OCI-LY1 (cell line): ENCODE data around the gene CCDC181.

Experiments used
- H2AFZ ChIP-seq: fragments of 200-600 bp; sonication (generic), shearing (Covaris generic); 2 replicates; pipeline ENCODE4 v1.6.0; 2014; ENCODE audit warnings: antibody characterized with exemption, mild to moderate bottlenecking, low read length
- H3F3A ChIP-seq: fragments of 200-600 bp; sonication (generic), shearing (Covaris generic); 2 replicates; pipeline ENCODE4 v1.6.0; 2014; ENCODE audit warnings: mild to moderate bottlenecking, antibody characterized with exemption, low read length, moderate library complexity; ENCODE audit not compliant: insufficient read depth
- H3K27ac ChIP-seq: fragments of 200-600 bp; sonication (generic); 2 replicates; pipeline ENCODE4 v1.5.1; 2014; ENCODE audit warnings: low read length, mixed run types, mild to moderate bottlenecking, low read depth; ENCODE audit not compliant: poor library complexity, severe bottlenecking
- H3K27me3 ChIP-seq: fragments of 200-600 bp; sonication (generic); 2 replicates; pipeline ENCODE4 v1.6.0; 2014; ENCODE audit warnings: antibody characterized with exemption, mild to moderate bottlenecking, low read length, moderate library complexity; ENCODE audit not compliant: insufficient read depth
- H3K36me3 ChIP-seq: fragments of 200-600 bp; sonication (generic); 2 replicates; pipeline ENCODE4 v1.6.1; 2014; ENCODE audit warnings: mild to moderate bottlenecking, antibody characterized with exemption, low read length, moderate library complexity, mixed read lengths; ENCODE audit not compliant: insufficient read depth
- H3K4me1 ChIP-seq: fragments of 200-600 bp; sonication (generic); 2 replicates; pipeline ENCODE4 v1.5.1; 2014; ENCODE audit warnings: mild to moderate bottlenecking, low read length, moderate library complexity; ENCODE audit not compliant: insufficient read depth, severe bottlenecking
- H3K4me2 ChIP-seq: fragments of 200-600 bp; sonication (generic), shearing (Covaris generic); 2 replicates; pipeline ENCODE4 v1.6.1; 2014; ENCODE audit warnings: low read length
- H3K4me3 ChIP-seq: fragments of 200-600 bp; sonication (generic); 2 replicates; pipeline ENCODE4 v1.5.1; 2014; ENCODE audit warnings: low read length, low read depth, mild to moderate bottlenecking, mixed read lengths; ENCODE audit not compliant: poor library complexity, severe bottlenecking
- H3K79me2 ChIP-seq: fragments of 200-600 bp; shearing (Covaris generic); 2 replicates; pipeline ENCODE4 v1.6.1; 2016; ENCODE audit warnings: mixed run types, low read length, mixed read lengths; ENCODE audit not compliant: insufficient read depth
- H3K9ac ChIP-seq: fragments of 200-600 bp; sonication (generic), shearing (Covaris generic); 2 replicates; pipeline ENCODE4 v1.6.1; 2014; ENCODE audit warnings: mild to moderate bottlenecking, low read length, mixed read lengths
- H3K9me2 ChIP-seq: fragments of 200-600 bp; sonication (generic), shearing (Covaris generic); 2 replicates; pipeline ENCODE4 v1.6.1; 2014; ENCODE audit warnings: low read depth, mild to moderate bottlenecking, low read length, mixed read lengths
- H3K9me3 ChIP-seq: fragments of 200-600 bp; shearing (Covaris generic); 2 replicates; pipeline ENCODE4 v1.6.1; 2014; ENCODE audit warnings: low read length, mixed read lengths
- H4K20me1 ChIP-seq: fragments of 200-600 bp; sonication (generic), shearing (Covaris generic); 2 replicates; pipeline ENCODE4 v1.6.0; 2016; ENCODE audit warnings: mild to moderate bottlenecking, low read length; ENCODE audit not compliant: insufficient read depth
- EZH2 ChIP-seq: fragments of 200-600 bp; sonication (generic), shearing (Covaris generic); IDR thresholded peaks from 2 replicates; pipeline ENCODE4 v1.8.0; 2017; ENCODE audit warnings: borderline replicate concordance, mixed run types, mild to moderate bottlenecking, antibody characterized with exemption, low read length, moderate library complexity, mixed read lengths
- TF ChIP-seq, protein P1 (sequence below): fragments of 200-600 bp; sonication (generic), shearing (Covaris generic); IDR thresholded peaks from 2 replicates; pipeline ENCODE4 v1.5.1; 2017; ENCODE audit warnings: mild to moderate bottlenecking, antibody characterized with exemption, low read length, moderate library complexity, mixed read lengths

Gene CCDC181

GRCh38 chr1:169360415-169360814, 66.9 kb downstream of the CCDC181 start:
- H3K9me2 ChIP-seq, result no peaks in the 10 kb centered on the region
- H3K27ac ChIP-seq, result no peak overlapping the region
- no peaks in the 10 kb centered on the region for H3K27me3 ChIP-seq
- H3K4me3 ChIP-seq, result no peak overlapping the region
- H3K9me3 ChIP-seq, result no peaks in the 10 kb centered on the region
- no peaks in the 10 kb centered on the region for H3K36me3 ChIP-seq
- H3K4me1 ChIP-seq, result peaks cover 11% of the 10 kb centered on the region
- TF ChIP-seq, protein P1, sequence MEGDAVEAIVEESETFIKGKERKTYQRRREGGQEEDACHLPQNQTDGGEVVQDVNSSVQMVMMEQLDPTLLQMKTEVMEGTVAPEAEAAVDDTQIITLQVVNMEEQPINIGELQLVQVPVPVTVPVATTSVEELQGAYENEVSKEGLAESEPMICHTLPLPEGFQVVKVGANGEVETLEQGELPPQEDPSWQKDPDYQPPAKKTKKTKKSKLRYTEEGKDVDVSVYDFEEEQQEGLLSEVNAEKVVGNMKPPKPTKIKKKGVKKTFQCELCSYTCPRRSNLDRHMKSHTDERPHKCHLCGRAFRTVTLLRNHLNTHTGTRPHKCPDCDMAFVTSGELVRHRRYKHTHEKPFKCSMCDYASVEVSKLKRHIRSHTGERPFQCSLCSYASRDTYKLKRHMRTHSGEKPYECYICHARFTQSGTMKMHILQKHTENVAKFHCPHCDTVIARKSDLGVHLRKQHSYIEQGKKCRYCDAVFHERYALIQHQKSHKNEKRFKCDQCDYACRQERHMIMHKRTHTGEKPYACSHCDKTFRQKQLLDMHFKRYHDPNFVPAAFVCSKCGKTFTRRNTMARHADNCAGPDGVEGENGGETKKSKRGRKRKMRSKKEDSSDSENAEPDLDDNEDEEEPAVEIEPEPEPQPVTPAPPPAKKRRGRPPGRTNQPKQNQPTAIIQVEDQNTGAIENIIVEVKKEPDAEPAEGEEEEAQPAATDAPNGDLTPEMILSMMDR, result no peak
- no peak for TF ChIP-seq EZH2
- H3K4me2 ChIP-seq, result no peak overlapping the region
- H3K9ac ChIP-seq, result no peak overlapping the region
- no peaks in the 10 kb centered on the region for H3F3A ChIP-seq
- H3K79me2 ChIP-seq, result no peaks in the 10 kb centered on the region
- no peaks in the 10 kb centered on the region for H4K20me1 ChIP-seq
- H2AFZ ChIP-seq, result no peak overlapping the region

DNA sequence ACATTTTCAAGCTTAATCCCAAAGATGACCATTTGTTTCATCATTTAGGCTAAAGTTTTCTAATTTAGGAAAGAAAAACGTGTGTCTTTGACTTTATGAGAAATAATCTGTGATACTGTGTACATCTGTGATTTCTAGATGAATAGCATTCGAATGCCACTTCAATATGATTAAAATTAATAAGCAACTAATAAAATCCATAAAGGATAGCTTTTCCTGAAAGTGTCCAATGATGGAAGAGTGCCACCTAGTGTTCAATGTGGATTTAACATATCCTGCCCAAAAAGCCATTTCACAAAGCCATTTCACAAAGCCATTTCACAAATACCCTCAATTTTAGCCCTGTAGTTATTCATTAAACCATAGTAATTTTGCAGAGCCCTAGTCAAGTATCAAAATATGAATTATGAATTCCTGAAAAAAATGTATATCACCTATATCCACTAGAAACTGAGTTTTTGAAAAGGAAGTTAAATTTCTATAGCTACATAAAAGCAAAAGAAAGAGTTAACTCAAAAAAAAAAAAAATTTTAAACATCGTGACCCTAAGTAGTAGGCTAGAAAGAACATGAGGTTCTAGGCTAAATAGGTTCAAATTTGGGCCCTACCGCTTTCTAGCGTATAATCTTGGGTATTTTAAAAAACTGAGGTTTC, 78.8 kb downstream of the CCDC181 start:
- no peaks in the 10 kb centered on the region for H3K4me1 ChIP-seq
- H2AFZ ChIP-seq, result no peak overlapping the region
- no peak overlapping the region for H3K9ac ChIP-seq
- TF ChIP-seq, protein P1, result peak; percentile 86
- no peak for TF ChIP-seq EZH2
- H3K4me3 ChIP-seq, result no peak overlapping the region
- no peaks in the 10 kb centered on the region for H3K36me3 ChIP-seq
- H3K27ac ChIP-seq, result no peak overlapping the region
- H3K9me2 ChIP-seq, result no peaks in the 10 kb centered on the region
- no peaks in the 10 kb centered on the region for H3K79me2 ChIP-seq
- no peaks in the 10 kb centered on the region for H3F3A ChIP-seq
- H3K27me3 ChIP-seq, result no peaks in the 10 kb centered on the region
- no peaks in the 10 kb centered on the region for H4K20me1 ChIP-seq
- no peak overlapping the region for H3K4me2 ChIP-seq
- H3K9me3 ChIP-seq, result no peaks in the 10 kb centered on the region

GRCh38 chr1:169347688-169348382, 79.4 kb downstream of the CCDC181 start:
- Histone ChIP-seq H3K4me1 (no peaks in the 10 kb centered on the region), H3F3A (no peaks in the 10 kb centered on the region), H3K4me3 (no peak overlapping the region), H4K20me1 (no peaks in the 10 kb centered on the region), H3K36me3 (no peaks in the 10 kb centered on the region), H3K9me3 (no peaks in the 10 kb centered on the region), H3K27me3 (no peaks in the 10 kb centered on the region), H3K9ac (no peak overlapping the region), H3K27ac (no peak overlapping the region), H3K4me2 (no peak overlapping the region), H2AFZ (no peak overlapping the region), H3K9me2 (no peaks in the 10 kb centered on the region), H3K79me2 (no peaks in the 10 kb centered on the region)
- TF ChIP-seq, protein P1, result no peak
- TF ChIP-seq EZH2, result no peak
